ENCODE data around the gene RET.

RET gene

GRCh38 chr10:43105102-43105955 is 28.5 kb downstream of the RET start (continued):
- TF ChIP-seq, protein P1, sequence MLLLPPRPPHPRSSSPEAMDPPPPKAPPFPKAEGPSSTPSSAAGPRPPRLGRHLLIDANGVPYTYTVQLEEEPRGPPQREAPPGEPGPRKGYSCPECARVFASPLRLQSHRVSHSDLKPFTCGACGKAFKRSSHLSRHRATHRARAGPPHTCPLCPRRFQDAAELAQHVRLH (tag by site-specific recombination; IDR thresholded peaks at IDR 0.05): no peak
- no peak for TF ChIP-seq ZNF670 (tag by site-specific recombination; IDR thresholded peaks at IDR 0.05; ENCODE audit: low read depth)
- peak; percentile 54; the same call in 1 of the 2 replicates for TF ChIP-seq HIC1 (tag by site-specific recombination; IDR thresholded peaks at IDR 0.05)
- TF ChIP-seq ZBTB10 (tag by site-specific recombination; IDR thresholded peaks at IDR 0.05): peak; percentile 82
- peak; percentile 97 for TF ChIP-seq KLF1 (tag by site-specific recombination; IDR thresholded peaks at IDR 0.05)
- TF ChIP-seq ZNF23 (tag by site-specific recombination; IDR thresholded peaks at IDR 0.05; ENCODE audit: borderline replicate concordance): no peak
- TF ChIP-seq ZNF654 (tag by site-specific recombination; IDR thresholded peaks at IDR 0.05; ENCODE audit: low read depth): peak; percentile 75
- 0 out of 2 replicates have a peak, but pooled peaks have one; percentile 24 for TF ChIP-seq ZSCAN30 (tag by site-specific recombination; IDR thresholded peaks at IDR 0.05)
- 0 out of 2 replicates have a peak, but pooled peaks have one; percentile 48 for TF ChIP-seq ZNF610 (tag by site-specific recombination; IDR thresholded peaks at IDR 0.05; ENCODE audit: borderline replicate concordance)
- no peak for TF ChIP-seq ZNF416 (tag by site-specific recombination; IDR thresholded peaks at IDR 0.05)
- TF ChIP-seq ZBTB17 (tag by site-specific recombination; IDR thresholded peaks at IDR 0.05): peak; percentile 46; the same call in 1 of the 2 replicates
- TF ChIP-seq ZXDB (tag by site-specific recombination; IDR thresholded peaks at IDR 0.05): peak; percentile 62
- TF ChIP-seq ZNF600 (tag by site-specific recombination; IDR thresholded peaks at IDR 0.05): peak; percentile 64; the same call in 1 of the 2 replicates

DNA sequence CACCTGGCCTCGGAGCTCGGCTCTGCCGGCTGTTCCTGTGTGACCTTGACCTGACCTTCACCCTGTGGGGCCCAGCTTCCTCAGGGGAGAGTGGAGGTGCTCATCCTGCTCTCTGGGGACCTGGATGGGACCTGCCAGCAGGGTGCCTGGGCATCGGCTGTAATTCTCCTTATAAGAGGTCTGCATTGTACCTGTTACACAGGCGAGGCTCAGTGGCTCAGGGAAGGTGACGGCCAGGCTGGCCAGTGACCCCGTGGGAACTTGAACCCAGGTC is 29.0 kb downstream of the RET start:
- Histone ChIP-seq H3K9me3 (ENCODE audit: control insufficient read depth, insufficient read depth, low read depth, low read length) (no peaks in the 10 kb centered on the region), H3K4me3 (ENCODE audit: low read depth, low read length) (no peak overlapping the region), H3K27ac (ENCODE audit: extremely low read depth, low read depth, low read length) (no peak overlapping the region), H3K4me1 (ENCODE audit: control insufficient read depth, insufficient read depth, low read length) (no peaks in the 10 kb centered on the region), H3K36me3 (ENCODE audit: control insufficient read depth in 2 of 2, insufficient read depth in 1 of 2, low read length in 2 of 2) (no peaks in the 10 kb centered on the region)
- CTCF ChIA-PET: interaction anchor here (0.6 to 1.2 kb wide), 3 partner anchors 112 to 241 kb away, joined by 4 to 8 read pairs (median 6); no protein-coding TSS in a partner anchor
- POLR2A ChIA-PET: no interaction called here
- TF ChIP-seq ZNF174 (tag by site-specific recombination; IDR thresholded peaks at IDR 0.05) (no peak), ZNF23 (tag by site-specific recombination; IDR thresholded peaks at IDR 0.05; ENCODE audit: borderline replicate concordance) (no peak), ZBTB49 (tag by site-specific recombination; IDR thresholded peaks at IDR 0.05; ENCODE audit: low read depth) (no peak), ZNF112 (tag by site-specific recombination; IDR thresholded peaks at IDR 0.05) (no peak), ZNF37A (tag by site-specific recombination; IDR thresholded peaks at IDR 0.05) (no peak), MZF1 (tag by site-specific recombination; IDR thresholded peaks at IDR 0.05; ENCODE audit: borderline replicate concordance) (no peak), ZBTB1 (tag by site-specific recombination; IDR thresholded peaks at IDR 0.05) (no peak), ZNF785 (tag by site-specific recombination; IDR thresholded peaks at IDR 0.05) (no peak), ZNF16 (tag by site-specific recombination; IDR thresholded peaks at IDR 0.05; ENCODE audit: low read depth) (no peak), ZNF707 (tag by site-specific recombination; IDR thresholded peaks at IDR 0.05) (no peak), HOXA7 (CRISPR knock-in tag; IDR thresholded peaks at IDR 0.05; ENCODE audit: borderline replicate concordance) (no peak), ZNF571 (tag by site-specific recombination; IDR thresholded peaks at IDR 0.05) (no peak), KLF16 (tag by site-specific recombination; IDR thresholded peaks at IDR 0.05) (no peak)
- TF ChIP-seq, protein P2, sequence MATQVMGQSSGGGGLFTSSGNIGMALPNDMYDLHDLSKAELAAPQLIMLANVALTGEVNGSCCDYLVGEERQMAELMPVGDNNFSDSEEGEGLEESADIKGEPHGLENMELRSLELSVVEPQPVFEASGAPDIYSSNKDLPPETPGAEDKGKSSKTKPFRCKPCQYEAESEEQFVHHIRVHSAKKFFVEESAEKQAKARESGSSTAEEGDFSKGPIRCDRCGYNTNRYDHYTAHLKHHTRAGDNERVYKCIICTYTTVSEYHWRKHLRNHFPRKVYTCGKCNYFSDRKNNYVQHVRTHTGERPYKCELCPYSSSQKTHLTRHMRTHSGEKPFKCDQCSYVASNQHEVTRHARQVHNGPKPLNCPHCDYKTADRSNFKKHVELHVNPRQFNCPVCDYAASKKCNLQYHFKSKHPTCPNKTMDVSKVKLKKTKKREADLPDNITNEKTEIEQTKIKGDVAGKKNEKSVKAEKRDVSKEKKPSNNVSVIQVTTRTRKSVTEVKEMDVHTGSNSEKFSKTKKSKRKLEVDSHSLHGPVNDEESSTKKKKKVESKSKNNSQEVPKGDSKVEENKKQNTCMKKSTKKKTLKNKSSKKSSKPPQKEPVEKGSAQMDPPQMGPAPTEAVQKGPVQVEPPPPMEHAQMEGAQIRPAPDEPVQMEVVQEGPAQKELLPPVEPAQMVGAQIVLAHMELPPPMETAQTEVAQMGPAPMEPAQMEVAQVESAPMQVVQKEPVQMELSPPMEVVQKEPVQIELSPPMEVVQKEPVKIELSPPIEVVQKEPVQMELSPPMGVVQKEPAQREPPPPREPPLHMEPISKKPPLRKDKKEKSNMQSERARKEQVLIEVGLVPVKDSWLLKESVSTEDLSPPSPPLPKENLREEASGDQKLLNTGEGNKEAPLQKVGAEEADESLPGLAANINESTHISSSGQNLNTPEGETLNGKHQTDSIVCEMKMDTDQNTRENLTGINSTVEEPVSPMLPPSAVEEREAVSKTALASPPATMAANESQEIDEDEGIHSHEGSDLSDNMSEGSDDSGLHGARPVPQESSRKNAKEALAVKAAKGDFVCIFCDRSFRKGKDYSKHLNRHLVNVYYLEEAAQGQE (tag by site-specific recombination; IDR thresholded peaks at IDR 0.05): no peak

All from HEK293 (cell line).